IMR-90 (cell line): ENCODE data around the gene ZCCHC24. TPM values are rescaled to one million over a fixed set of nuclear protein-coding genes. Genes with fewer than 3 reads are reported as not detected.

Source experiments
- ATAC-seq: fragments of 200-7000 bp; cut with Tn5 transposase; 2 replicates; pipeline ENCODE4 v1.9.1; 2020; ENCODE audit warnings: low read depth, mild to moderate bottlenecking, moderate library complexity
- BruUV-seq: library from RNA; stranded (reverse); fragments of 400-500 nt; replicated peaks from 2 replicates; lab custom pipeline; 2021; lab: Mats Ljungman, UMichigan
- CTCF ChIA-PET: fragments of 300-600 bp; formaldehyde crosslinking; extraction: SDS; loops from one replicate; lab custom pipeline; 2021; ENCODE audit warnings: antibody characterized with exemption; lab: Yijun Ruan, JAX
- POLR2A ChIA-PET: fragments of 300-600 bp; sonication (Branson Sonifier 250); formaldehyde crosslinking; loops from one replicate; lab custom pipeline; 2022; ENCODE audit warnings: antibody characterized with exemption; ENCODE audit not compliant: unreplicated experiment; lab: Charles Lee
- DNase-seq: peaks from one replicate; pipeline ENCODE4 v3.0.0; 2013
- H2AFZ ChIP-seq: replicated peaks from 2 replicates; pipeline ENCODE3; 2013; ENCODE audit warnings: low read length, mild to moderate bottlenecking; ENCODE audit not compliant: poor library complexity
- H2AK5ac ChIP-seq: 2 replicates; pipeline ENCODE4 v1.6.1; 2013; ENCODE audit warnings: low read depth, low read length, inconsistent platforms
- H2AK9ac ChIP-seq: replicated peaks from 2 replicates; pipeline ENCODE3; 2013; ENCODE audit warnings: mild to moderate bottlenecking, low read depth, low read length, moderate library complexity; ENCODE audit not compliant: poor library complexity
- H2BK120ac ChIP-seq: 2 replicates; pipeline ENCODE4 v1.6.1; 2013; ENCODE audit warnings: low read depth, low read length, inconsistent platforms
- H2BK15ac ChIP-seq: 3 replicates; pipeline ENCODE4 v1.6.1; 2013; ENCODE audit warnings: low read depth, low read length, inconsistent platforms
- H2BK20ac ChIP-seq: 2 replicates; pipeline ENCODE4 v1.6.1; 2013; ENCODE audit warnings: low read depth, mild to moderate bottlenecking, inconsistent platforms, low read length, moderate library complexity
- H2BK5ac ChIP-seq: 2 replicates; pipeline ENCODE4 v1.6.1; 2013; ENCODE audit warnings: mild to moderate bottlenecking, low read depth, low read length, inconsistent platforms; ENCODE audit not compliant: poor library complexity, severe bottlenecking
- H3K14ac ChIP-seq: replicated peaks from 2 replicates; pipeline ENCODE4 v1.6.1; 2013; ENCODE audit warnings: low read depth, low read length, inconsistent platforms
- H3K18ac ChIP-seq: 2 replicates; pipeline ENCODE4 v1.6.1; 2013; ENCODE audit warnings: low read depth, low read length, control low read depth
- H3K23ac ChIP-seq: 2 replicates; pipeline ENCODE4 v1.6.1; 2013; ENCODE audit warnings: low read depth, low read length, inconsistent platforms
- H3K27ac ChIP-seq: 2 replicates; pipeline ENCODE4 v1.5.1; 2013; ENCODE audit warnings: mild to moderate bottlenecking, control low read depth, low read length; ENCODE audit not compliant: insufficient read depth
- H3K27me3 ChIP-seq: 2 replicates; pipeline ENCODE4 v1.6.1; 2013; ENCODE audit warnings: low read length; ENCODE audit not compliant: control insufficient read depth, insufficient read depth
- H3K36me3 ChIP-seq: 2 replicates; pipeline ENCODE4 v1.6.1; 2013; ENCODE audit warnings: low read length, mixed read lengths; ENCODE audit not compliant: control insufficient read depth, insufficient read depth
- H3K4ac ChIP-seq: 2 replicates; pipeline ENCODE4 v1.6.1; 2013; ENCODE audit warnings: low read depth, low read length, inconsistent platforms
- H3K4me1 ChIP-seq: 2 replicates; pipeline ENCODE4 v1.6.1; 2013; ENCODE audit warnings: low read length, mixed read lengths; ENCODE audit not compliant: control insufficient read depth, insufficient read depth
- H3K4me2 ChIP-seq: 2 replicates; pipeline ENCODE4 v1.6.1; 2013; ENCODE audit warnings: low read depth, mild to moderate bottlenecking, control low read depth, low read length, moderate library complexity
- H3K4me3 ChIP-seq: 2 replicates; pipeline ENCODE4 v1.5.1; 2013; ENCODE audit warnings: low read depth, mild to moderate bottlenecking, control low read depth, low read length, moderate library complexity; ENCODE audit not compliant: insufficient read depth
- H3K56ac ChIP-seq: 2 replicates; pipeline ENCODE4 v1.6.1; 2013; ENCODE audit warnings: low read length, inconsistent platforms; ENCODE audit not compliant: insufficient read depth; ENCODE audit errors: extremely low read depth
- H3K79me1 ChIP-seq, 2 experiments: 2 replicates each; pipeline ENCODE4 v1.6.1; 2013; ENCODE audit warnings: low read length in 2 of 2, inconsistent platforms in 1 of 2, low read depth in 1 of 2
- H3K9ac ChIP-seq: 2 replicates; pipeline ENCODE4 v1.6.1; 2013; ENCODE audit warnings: low read depth, low read length, control low read depth
- H3K9me1 ChIP-seq: 2 replicates; pipeline ENCODE4 v1.6.1; 2013; ENCODE audit warnings: low read length, inconsistent platforms; ENCODE audit not compliant: insufficient read depth
- H3K9me3 ChIP-seq: 2 replicates; pipeline ENCODE4 v1.6.1; 2013; ENCODE audit warnings: low read length; ENCODE audit not compliant: control insufficient read depth, insufficient read depth
- H4K20me1 ChIP-seq: 2 replicates; pipeline ENCODE4 v1.6.1; 2013; ENCODE audit warnings: low read length, inconsistent platforms; ENCODE audit not compliant: insufficient read depth
- H4K5ac ChIP-seq: 2 replicates; pipeline ENCODE4 v1.6.1; 2013; ENCODE audit warnings: mild to moderate bottlenecking, low read depth, low read length, control low read depth
- H4K8ac ChIP-seq, 2 experiments: 2 replicates each; pipeline ENCODE4 v1.6.1; 2013; ENCODE audit warnings: low read depth in 2 of 2, low read length in 2 of 2, control low read depth in 1 of 2, inconsistent platforms in 1 of 2
- H4K91ac ChIP-seq: 2 replicates; pipeline ENCODE4 v1.6.1; 2013; ENCODE audit warnings: low read depth, low read length, inconsistent platforms; ENCODE audit not compliant: insufficient read depth
- BHLHE40 ChIP-seq: fragments of 150-350 bp; IDR thresholded peaks from 2 replicates; pipeline ENCODE4 v1.6.1; 2016; ENCODE audit warnings: mild to moderate bottlenecking, low read depth, low read length
- RCOR1 ChIP-seq: IDR thresholded peaks from 2 replicates; pipeline ENCODE4 v1.6.1; 2012; ENCODE audit warnings: mild to moderate bottlenecking, low read length, improper control_type of control experiment; ENCODE audit not compliant: insufficient replicate concordance
- USF2 ChIP-seq: fragments of 150-350 bp; IDR thresholded peaks from 2 replicates; pipeline ENCODE4 v1.6.1; 2017; ENCODE audit warnings: mild to moderate bottlenecking, antibody characterized with exemption, low read length, low read depth
- WGBS, 2 experiments: methylation state at CpG; one replicate each; pipeline versions ENCODE4 v1.1.5 to v1.1.7; 2013; ENCODE audit warnings: missing lambda C conversion rate in 2 of 2; ENCODE audit not compliant: insufficient read length in 1 of 2; ENCODE audit errors: extremely low coverage in 2 of 2; 5-methylcytosine and 5-hydroxymethylcytosine counted together
- dilution Hi-C: fragments of 300-500 bp; cut with HindIII; formaldehyde crosslinking; loops from one replicate; pipeline ENCODE4 v1.14.3; 2018; ENCODE audit warnings: low sequenced_read_pairs; ENCODE audit not compliant: unreplicated experiment
- in situ Hi-C: fragments of 300-500 bp; cut with MboI; formaldehyde crosslinking; loops from 3 replicates; pipeline ENCODE4 v1.14.3; 2019; ENCODE audit warnings: low sequenced_read_pairs, inconsistent platforms, mixed read lengths
- intact Hi-C: fragments of 100-400 bp; cut with micrococcal nuclease; formaldehyde crosslinking; loops from 2 replicates; pipeline ENCODE4 v1.10.0; 2022
- polyA plus RNA-seq, 3 experiments: library from polyadenylated mRNA; depleted of rRNA; stranded (reverse); fragments of >200 nt; gene quantifications; 2 replicates each; pipeline ENCODE4 v1.2.3, GENCODE V29; 2012; ENCODE audit warnings: low replicate concordance in 1 of 3
- total RNA-seq: library from RNA; depleted of rRNA; stranded (reverse); fragments of >200 nt; gene quantifications from 2 replicates; pipeline ENCODE4 v1.2.3, GENCODE V29; 2012

Gene ZCCHC24
- total and polyA plus RNA-seq, 2 of the 4 experiments (the other 2 are of a cell fraction): 15.1 to 25.9 TPM

GRCh38 chr10:79434223-79434687 is 11.2 kb downstream of the ZCCHC24 start:
- BruUV-seq: no TSS peak
- Histone ChIP-seq H3K14ac (peak overlapping the region; percentile 34), H3K56ac (peak overlapping the region; percentile 31; the same call in 1 of the 2 replicates), H3K9me3 (no peaks in the 10 kb centered on the region), H3K23ac (peak overlapping the region; percentile 48; the same call in 1 of the 2 replicates), H3K4me1 (peaks cover 77% of the 10 kb centered on the region), H3K4ac (peak overlapping the region; percentile 78), H3K4me3 (no peak overlapping the region), H3K79me1 (peaks cover 71 to 98% of the 10 kb centered on the region in 2 experiments), H2BK20ac (peak overlapping the region; percentile 35; the same call in 1 of the 2 replicates), H2BK5ac (peak overlapping the region; percentile 98), H4K20me1 (peaks cover 22% of the 10 kb centered on the region), H2BK15ac (peak overlapping the region; percentile 80; the same call in 2 of the 3 replicates), H3K4me2 (peak overlapping the region; percentile 97), H3K27ac (peak overlapping the region; percentile 98), H3K18ac (peak overlapping the region; percentile 90), H2AK9ac (peak overlapping the region; percentile 29), H2AK5ac (peak overlapping the region; percentile 93), H4K91ac (peak overlapping the region; percentile 79), H3K9me1 (peaks cover 52% of the 10 kb centered on the region), H3K27me3 (no peaks in the 10 kb centered on the region), H2AFZ (no peak overlapping the region), H4K8ac (peak overlapping the region; percentile 62 to 76; a peak in 3 of 4 replicates), H3K36me3 (peaks cover 61% of the 10 kb centered on the region), H4K5ac (peak overlapping the region; percentile 82), H3K9ac (no peak overlapping the region), H2BK120ac (peak overlapping the region; percentile 82)
- intact Hi-C loops: no loop called here
- ATAC-seq (no peak), DNase-seq (peak; percentile 63)
- no peak for TF ChIP-seq USF2
- TF ChIP-seq RCOR1: peak; percentile 54
- TF ChIP-seq BHLHE40: 0 out of 2 replicates have a peak, but pooled peaks have one; percentile 20
- ChIA-PET POLR2A (no interaction called here), CTCF (no interaction called here)
- 100% methylated on average over 1 of the region's 5 CpGs; no CpG with 5 or more reads in 1 of the 2 experiments for WGBS, 2 experiments
- in situ Hi-C loops: no loop called here
- dilution Hi-C loops: no loop called here
